H1 (cell line): ENCODE data around the gene SUSD1. TPM values are rescaled to one million over a fixed set of nuclear protein-coding genes. Genes with fewer than 3 reads are reported as not detected.

ENCODE experiments used
- BCL11A ChIP-seq, 2 experiments: IDR thresholded peaks; one replicate each; pipeline ENCODE4 v1.6.1; 2011; ENCODE audit warnings: low read depth in 2 of 2, low read length in 2 of 2, mild to moderate bottlenecking in 2 of 2
- CREB1 ChIP-seq: IDR thresholded peaks from 2 replicates; pipeline ENCODE4 v1.6.1; 2012; ENCODE audit warnings: inconsistent platforms
- EGR1 ChIP-seq: IDR thresholded peaks from 2 replicates; pipeline ENCODE4 v1.6.1; 2011; ENCODE audit warnings: low read depth, low read length, borderline replicate concordance
- GTF2F1 ChIP-seq: IDR thresholded peaks from 2 replicates; pipeline ENCODE4 v1.6.1; 2012; ENCODE audit warnings: low read depth, low read length, improper control_type of control experiment, borderline replicate concordance
- RNF2 ChIP-seq: fragments of 200-900, 300-1000 bp; sonication (generic); IDR thresholded peaks from 2 replicates; pipeline ENCODE4 v1.7.1; 2016; ENCODE audit warnings: borderline replicate concordance, low read depth, mild to moderate bottlenecking, antibody characterized with exemption, low read length; ENCODE audit not compliant: poor library complexity, severe bottlenecking; ENCODE audit errors: missing control alignments
- TCF12 ChIP-seq: IDR thresholded peaks from 2 replicates; pipeline ENCODE4 v1.6.1; 2011; ENCODE audit warnings: low read depth, mild to moderate bottlenecking, low read length
- polyA plus RNA-seq, 7 experiments: library from polyadenylated mRNA; depleted of rRNA in 3 of 7; stranded (reverse) in 5 of 7; unstranded in 2 of 7; fragments of >200 nt in 5 of 7; fragments of 200-250 nt in 2 of 7; gene quantifications; 1 replicate in 5 of 7; 2 replicates in 1 of 7; 4 replicates in 1 of 7; pipeline versions ENCODE4 v1.2.1 to v1.2.3, GENCODE V29; 2011 to 2013; ENCODE audit warnings: missing spikeins in 2 of 7, mixed read lengths in 2 of 7
- total RNA-seq: library from RNA; stranded (reverse); fragmentation: NEBNext Ultra II Directional; extraction: Animal tissue kit (Norgen Biotek cat#: 25700); gene quantifications from 2 replicates; pipeline ENCODE4 v1.2.1, GENCODE V29; 2021

SUSD1 gene
- total and polyA plus RNA-seq, 2 of the 8 experiments (the other 6 are each of a cell fraction or from before 2014, with no cell fraction given), result 2.8 to 7.2 TPM

DNA sequence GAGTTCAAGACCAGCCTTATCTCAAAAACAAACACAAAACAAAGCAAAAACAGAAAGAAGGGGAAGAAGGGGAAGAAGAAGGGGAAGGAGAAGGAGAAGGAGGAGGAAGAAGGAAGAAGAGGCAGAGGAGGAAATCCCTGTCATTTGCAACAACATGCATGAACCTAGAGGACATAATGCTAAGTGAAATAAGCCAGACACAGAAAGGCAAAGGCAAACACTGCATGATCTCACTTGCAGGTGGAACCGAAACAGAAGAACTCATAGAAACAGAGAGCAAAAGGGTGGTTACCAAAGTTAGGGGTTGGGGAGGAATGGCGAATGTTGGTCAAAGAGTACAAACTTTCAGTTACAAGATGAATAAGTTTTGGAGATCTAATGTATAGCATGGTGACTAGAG lies 143.1 kb downstream of the SUSD1 start (continued):
- TF ChIP-seq TCF12 (no peak), GTF2F1 (no peak), CREB1 (no peak), EGR1 (no peak), RNF2 (no peak), BCL11A (IDR thresholded peaks at IDR 0.05; ENCODE audit: low read depth in 2 of 2, low read length in 2 of 2) (no peak)
